Fibroblast of villous mesenchyme (primary cell): ENCODE measurements around the gene LYSMD3. TPM values are rescaled to one million over a fixed set of nuclear protein-coding genes. Genes with fewer than 3 reads are reported as not detected.

Source experiments
- DNase-seq: peaks from one replicate; pipeline ENCODE4 v3.0.0-alpha.2; 2010; ENCODE audit warnings: low read depth
- H3K4me3 ChIP-seq: 2 replicates; pipeline ENCODE4 v1.5.1; 2011; ENCODE audit warnings: low read depth, mild to moderate bottlenecking, low read length
- total RNA-seq: library from RNA; depleted of rRNA; stranded (reverse); fragments of >200 nt; gene quantifications from 2 replicates; pipeline ENCODE4 v1.2.3, GENCODE V29; 2012
- TF ChIP-seq, protein P1 (sequence below): IDR thresholded peaks from 2 replicates; pipeline ENCODE4 v1.5.1; 2012; ENCODE audit warnings: low read depth, mild to moderate bottlenecking, low read length; ENCODE audit not compliant: insufficient read depth

Gene LYSMD3
- total RNA-seq, 1 donor: 28.1 TPM

- TF ChIP-seq, protein P1, sequence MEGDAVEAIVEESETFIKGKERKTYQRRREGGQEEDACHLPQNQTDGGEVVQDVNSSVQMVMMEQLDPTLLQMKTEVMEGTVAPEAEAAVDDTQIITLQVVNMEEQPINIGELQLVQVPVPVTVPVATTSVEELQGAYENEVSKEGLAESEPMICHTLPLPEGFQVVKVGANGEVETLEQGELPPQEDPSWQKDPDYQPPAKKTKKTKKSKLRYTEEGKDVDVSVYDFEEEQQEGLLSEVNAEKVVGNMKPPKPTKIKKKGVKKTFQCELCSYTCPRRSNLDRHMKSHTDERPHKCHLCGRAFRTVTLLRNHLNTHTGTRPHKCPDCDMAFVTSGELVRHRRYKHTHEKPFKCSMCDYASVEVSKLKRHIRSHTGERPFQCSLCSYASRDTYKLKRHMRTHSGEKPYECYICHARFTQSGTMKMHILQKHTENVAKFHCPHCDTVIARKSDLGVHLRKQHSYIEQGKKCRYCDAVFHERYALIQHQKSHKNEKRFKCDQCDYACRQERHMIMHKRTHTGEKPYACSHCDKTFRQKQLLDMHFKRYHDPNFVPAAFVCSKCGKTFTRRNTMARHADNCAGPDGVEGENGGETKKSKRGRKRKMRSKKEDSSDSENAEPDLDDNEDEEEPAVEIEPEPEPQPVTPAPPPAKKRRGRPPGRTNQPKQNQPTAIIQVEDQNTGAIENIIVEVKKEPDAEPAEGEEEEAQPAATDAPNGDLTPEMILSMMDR: no peak
- H3K4me3 ChIP-seq: no peak overlapping the region
- no peak for DNase-seq
Measured at GRCh38 chr5:90494043-90494442, 35.3 kb downstream of the LYSMD3 start.

- DNase-seq: peak; percentile 58
- H3K4me3 ChIP-seq: no peak overlapping the region
- TF ChIP-seq, protein P1: no peak
Measured at GRCh38 chr5:90488791-90489190, 40.6 kb downstream of the LYSMD3 start.

DNA sequence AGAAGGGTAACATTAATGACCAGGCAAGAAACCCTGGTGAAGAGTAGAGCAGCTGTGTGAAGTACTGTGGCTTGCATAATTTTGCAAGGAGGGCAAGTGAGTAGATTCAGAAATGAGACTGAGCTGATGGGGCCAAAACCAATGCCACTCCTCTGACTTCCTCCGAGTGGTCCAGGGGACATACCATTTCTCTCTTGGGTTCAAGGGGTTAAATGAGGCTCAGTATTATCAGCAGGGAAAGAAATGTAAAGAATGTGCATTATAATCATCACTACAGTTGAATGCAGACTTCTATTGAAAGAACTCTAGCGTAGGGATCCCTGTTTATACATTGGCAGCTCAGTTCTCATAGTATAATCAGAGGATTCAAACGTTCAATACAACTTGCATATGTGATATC, 44.8 kb downstream of the LYSMD3 start:
- DNase-seq: no peak
- TF ChIP-seq, protein P1: no peak
- no peak overlapping the region for H3K4me3 ChIP-seq

- TF ChIP-seq, protein P1: no peak
- H3K4me3 ChIP-seq: no peak overlapping the region
- no peak for DNase-seq
Measured at GRCh38 chr5:90483206-90483605, 46.2 kb downstream of the LYSMD3 start.

DNA sequence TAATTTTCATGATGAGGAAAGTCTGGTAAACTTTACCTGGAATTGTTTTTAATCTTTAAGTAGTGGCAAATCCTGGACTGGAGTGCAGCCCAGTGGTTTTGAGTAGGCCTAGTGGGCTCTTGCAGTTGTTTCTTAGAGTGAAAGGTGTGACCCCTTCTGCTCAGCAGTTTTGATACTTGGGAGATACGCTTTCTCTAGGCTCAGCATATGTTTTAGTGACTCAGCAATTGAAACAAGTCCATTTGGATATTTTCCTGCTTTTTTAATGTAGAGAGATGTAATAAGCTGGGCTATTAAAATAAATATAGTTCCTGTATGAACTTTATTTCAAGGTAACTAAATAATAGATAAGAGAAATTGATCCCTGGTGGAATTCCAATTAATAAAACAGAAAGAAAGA, 48.7 kb downstream of the LYSMD3 start:
- TF ChIP-seq, protein P1: no peak
- no peak for DNase-seq
- no peak overlapping the region for H3K4me3 ChIP-seq

DNA sequence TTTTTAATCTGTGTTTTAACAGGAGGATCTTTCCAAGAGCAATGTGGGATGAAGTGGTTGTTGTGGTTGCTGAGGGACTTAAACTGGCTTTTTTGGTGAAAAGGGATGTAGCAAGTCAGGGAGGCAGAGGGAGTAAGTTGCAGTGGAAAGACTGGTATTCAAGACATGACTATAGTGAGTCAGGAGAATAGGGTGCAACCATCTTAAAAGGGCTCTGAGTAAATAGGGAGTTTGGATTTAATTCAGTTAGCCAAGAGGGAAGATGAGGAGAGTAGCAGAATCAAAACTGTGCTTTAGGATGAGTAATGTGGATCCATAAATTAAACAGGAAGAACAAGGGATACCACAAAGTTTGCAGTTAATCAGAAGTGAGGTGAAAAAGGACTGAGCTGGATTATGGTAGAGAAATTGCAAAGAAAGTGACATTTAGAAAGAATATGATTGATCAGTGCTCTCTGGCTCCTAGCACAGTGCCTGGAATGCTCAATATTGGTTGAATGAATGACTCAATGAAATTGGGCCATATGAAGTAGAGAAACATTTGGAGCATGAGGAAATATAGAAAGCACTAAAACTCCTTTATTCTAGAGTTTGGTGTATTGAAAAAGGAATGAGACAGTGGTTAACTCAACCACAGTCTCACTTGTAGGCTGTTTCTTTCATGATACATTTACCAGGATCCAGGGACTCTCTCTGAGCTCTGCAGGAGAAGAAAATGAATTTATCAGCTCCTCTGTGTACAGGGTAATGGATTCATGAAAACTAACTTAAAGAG, 49.6 kb downstream of the LYSMD3 start:
- no peak overlapping the region for H3K4me3 ChIP-seq
- no peak for DNase-seq
- TF ChIP-seq, protein P1: no peak
